Choroid plexus epithelial cell (primary cell): Measurements from ENCODE around the gene NDE1.

Source experiments
- DNase-seq: peaks from one replicate; pipeline ENCODE4 v3.0.0-alpha.2; 2010; ENCODE audit warnings: low read depth
- H3K4me3 ChIP-seq: 2 replicates; pipeline ENCODE4 v1.5.1; 2011; ENCODE audit warnings: low read depth, mild to moderate bottlenecking, control low read depth, low read length, moderate library complexity
- CTCF ChIP-seq: conservative IDR thresholded peaks from 2 replicates; pipeline ENCODE4 v1.5.1; 2011; ENCODE audit warnings: low read depth, mild to moderate bottlenecking, control low read depth, inconsistent platforms, low read length, moderate library complexity

The NDE1 gene

GRCh38 chr16:15621889-15622288 lies 28.2 kb upstream of the NDE1 start:
- no peak overlapping the region for H3K4me3 ChIP-seq
- no peak for TF ChIP-seq CTCF
- no peak for DNase-seq

DNA sequence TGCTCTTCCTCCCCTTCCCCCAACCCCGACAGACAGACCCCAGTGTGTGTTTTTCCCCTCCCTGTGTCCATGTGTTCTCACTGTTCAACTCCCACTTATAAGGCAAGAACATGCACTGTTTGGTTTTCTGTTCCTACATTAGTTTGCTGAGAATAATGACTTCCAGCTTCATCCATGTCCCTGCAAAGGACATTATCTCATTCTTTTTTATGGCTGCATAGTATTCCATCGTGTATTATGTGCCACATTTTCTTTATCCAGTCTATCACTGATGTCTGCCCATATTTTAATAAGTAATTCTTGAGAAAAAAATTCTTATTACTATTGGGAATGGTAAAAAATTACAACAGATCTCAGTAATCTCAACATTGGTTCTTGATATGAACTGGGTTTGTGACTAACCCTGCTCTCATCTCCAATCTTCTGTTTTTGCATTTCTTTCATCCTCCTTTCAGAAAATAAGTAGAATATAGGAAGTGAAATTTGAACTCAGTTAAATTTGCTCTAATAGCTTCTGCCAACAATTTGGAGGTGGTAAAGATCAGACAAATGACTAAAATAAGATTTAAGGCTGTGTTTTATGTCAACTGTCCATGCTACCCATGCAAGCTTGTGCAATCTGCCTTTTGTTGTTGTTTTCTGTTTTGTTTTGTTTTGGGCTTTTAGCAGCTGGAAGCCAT lies 18.2 kb upstream of the NDE1 start:
- no peak for DNase-seq
- TF ChIP-seq CTCF: no peak
- no peak overlapping the region for H3K4me3 ChIP-seq

GRCh38 chr16:15635926-15636325 lies 14.1 kb upstream of the NDE1 start:
- no peak for DNase-seq
- TF ChIP-seq CTCF: no peak
- no peak overlapping the region for H3K4me3 ChIP-seq

GRCh38 chr16:15636392-15636873 lies 13.6 kb upstream of the NDE1 start:
- no peak for TF ChIP-seq CTCF

DNA sequence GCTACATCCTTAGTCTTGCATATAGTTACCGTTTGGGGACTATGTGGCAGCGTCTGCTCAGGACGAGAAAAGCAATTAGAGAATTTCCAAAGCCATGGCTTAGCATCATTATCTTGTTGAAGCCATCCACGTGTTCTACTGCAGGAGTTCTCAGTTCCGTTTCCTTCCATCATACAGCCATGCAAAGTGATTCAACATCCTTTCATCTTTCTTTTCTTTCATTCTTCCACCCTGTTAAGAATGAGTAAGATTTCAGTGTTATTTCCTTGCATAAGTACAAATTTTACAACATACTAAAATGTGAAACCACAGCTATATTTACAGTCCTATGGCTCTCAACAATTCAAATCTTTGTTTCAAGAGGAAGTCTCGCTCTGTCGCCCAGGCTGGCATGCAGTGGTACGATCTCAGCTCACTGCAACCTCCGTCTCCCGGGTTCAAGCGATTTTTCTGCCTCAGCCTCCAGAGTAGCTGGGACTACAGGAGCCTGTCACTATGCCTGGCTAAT lies 10.9 kb upstream of the NDE1 start:
- no peak overlapping the region for H3K4me3 ChIP-seq
- no peak for DNase-seq
- TF ChIP-seq CTCF: no peak

More at GRCh38 chr16:15636392-15636873, 13.6 kb upstream of the NDE1 start:
- DNase-seq: no peak
- H3K4me3 ChIP-seq: no peak overlapping the region

- no peak for TF ChIP-seq CTCF
- no peak overlapping the region for H3K4me3 ChIP-seq
- DNase-seq: no peak
Observed at GRCh38 chr16:15640966-15641365, 9.1 kb upstream of the NDE1 start.
